CD14-positive monocyte (primary cell): ENCODE results near the gene HDAC4. TPM values are rescaled to one million over a fixed set of nuclear protein-coding genes. Genes with fewer than 3 reads are reported as not detected.

Experiments used
- DNase-seq, 3 donors: peaks; one replicate each; pipeline ENCODE4 v3.0.0-alpha.2; 2011 to 2022
- H2AFZ ChIP-seq: 2 replicates; pipeline ENCODE4 v1.6.0; 2012; ENCODE audit warnings: mild to moderate bottlenecking, low read depth, low read length, inconsistent platforms; ENCODE audit not compliant: insufficient read depth, poor library complexity, severe bottlenecking
- H3K27ac ChIP-seq, 2 donors: 1 replicate in 1 of 2; 2 replicates in 1 of 2; pipeline ENCODE4 v1.5.1; 2012 to 2013; ENCODE audit warnings: low read length in 2 of 2, control low read depth in 1 of 2, inconsistent platforms in 1 of 2, low read depth in 1 of 2, mild to moderate bottlenecking in 1 of 2
- H3K27me3 ChIP-seq, 2 donors: one replicate each; pipeline versions ENCODE4 v1.6.0 to v1.6.1; 2011 to 2013; ENCODE audit warnings: low read length in 2 of 2; ENCODE audit not compliant: control insufficient read depth in 2 of 2, insufficient read depth in 2 of 2
- H3K36me3 ChIP-seq, 2 donors: replicated peaks in 1 of 2; 1 replicate in 1 of 2; 2 replicates in 1 of 2; pipeline versions ENCODE4 v1.5.1 to v1.6.1; 2012 to 2013; ENCODE audit warnings: low read length in 2 of 2, control low read depth in 1 of 2, inconsistent platforms in 1 of 2, mild to moderate bottlenecking in 1 of 2; ENCODE audit not compliant: insufficient read depth in 2 of 2, control insufficient read depth in 1 of 2
- H3K4me1 ChIP-seq, 2 donors: 1 replicate in 1 of 2; 2 replicates in 1 of 2; pipeline versions ENCODE4 v1.5.1 to v1.6.1; 2012 to 2013; ENCODE audit warnings: low read length in 2 of 2, control low read depth in 1 of 2, inconsistent platforms in 1 of 2, mild to moderate bottlenecking in 1 of 2, moderate library complexity in 1 of 2; ENCODE audit not compliant: insufficient read depth in 2 of 2, control insufficient read depth in 1 of 2
- H3K4me2 ChIP-seq: replicated peaks from 2 replicates; pipeline ENCODE3; 2012; ENCODE audit warnings: low read length, moderate library complexity, mild to moderate bottlenecking; ENCODE audit not compliant: poor library complexity, severe bottlenecking; ENCODE audit errors: extremely low read depth
- H3K4me3 ChIP-seq, 3 experiments: fragments of 200-600 bp in 1 of 3; sonication (generic) in 1 of 3; replicated peaks in 1 of 3; 1 replicate in 2 of 3; 2 replicates in 1 of 3; pipeline ENCODE4 v1.5.1; 2011 to 2013; ENCODE audit warnings: low read length in 3 of 3, mild to moderate bottlenecking in 3 of 3, control low read depth in 2 of 3, low read depth in 2 of 3, inconsistent platforms in 1 of 3, moderate library complexity in 1 of 3
- H3K79me2 ChIP-seq: 2 replicates; pipeline ENCODE4 v1.6.0; 2012; ENCODE audit warnings: mild to moderate bottlenecking, control low read depth, inconsistent platforms, low read length, moderate library complexity; ENCODE audit not compliant: insufficient read depth
- H3K9ac ChIP-seq: 2 replicates; pipeline ENCODE4 v1.6.0; 2017; ENCODE audit warnings: low read length, mild to moderate bottlenecking; ENCODE audit not compliant: insufficient read depth, poor library complexity, severe bottlenecking
- H3K9me3 ChIP-seq, 2 donors: replicated peaks in 1 of 2; 1 replicate in 1 of 2; 2 replicates in 1 of 2; pipeline versions ENCODE4 v1.5.1 to v1.6.1; 2012 to 2013; ENCODE audit warnings: low read length in 2 of 2, control low read depth in 1 of 2; ENCODE audit not compliant: control insufficient read depth in 1 of 2, insufficient read depth in 1 of 2
- H4K20me1 ChIP-seq: 2 replicates; pipeline ENCODE4 v1.6.0; 2012; ENCODE audit warnings: mild to moderate bottlenecking, low read length, control low read depth, moderate library complexity; ENCODE audit not compliant: insufficient read depth
- H3K27ac Mint-ChIP-seq, 7 donors: one replicate each; pipeline ENCODE4 v1.8.0; 2020; ENCODE audit warnings: mild to moderate bottlenecking in 7 of 7, mixed read lengths in 7 of 7, moderate library complexity in 6 of 7, inconsistent platforms in 2 of 7
- H3K27me3 Mint-ChIP-seq, 3 donors: one replicate each; pipeline ENCODE4 v1.8.0; 2021 to 2022; ENCODE audit warnings: low read depth in 3 of 3, mild to moderate bottlenecking in 3 of 3, mixed read lengths in 3 of 3, moderate library complexity in 3 of 3, inconsistent platforms in 1 of 3
- H3K36me3 Mint-ChIP-seq, 2 donors: one replicate each; pipeline ENCODE4 v1.8.0; 2020; ENCODE audit warnings: mixed read lengths in 2 of 2, inconsistent platforms in 1 of 2, mild to moderate bottlenecking in 1 of 2
- H3K4me1 Mint-ChIP-seq: one replicate; pipeline ENCODE4 v1.8.0; 2020; ENCODE audit warnings: mild to moderate bottlenecking, mixed read lengths
- H3K4me3 Mint-ChIP-seq, 2 donors: one replicate each; pipeline ENCODE4 v1.8.0; 2020; ENCODE audit warnings: mild to moderate bottlenecking in 2 of 2, mixed read lengths in 2 of 2, moderate library complexity in 1 of 2
- H3K9me3 Mint-ChIP-seq, 7 donors: one replicate each; pipeline ENCODE4 v1.8.0; 2020 to 2022; ENCODE audit warnings: mixed read lengths in 7 of 7, mild to moderate bottlenecking in 6 of 7, moderate library complexity in 6 of 7, inconsistent platforms in 2 of 7
- CTCF ChIP-seq: fragments of 200-600 bp; IDR thresholded peaks from one replicate; pipeline ENCODE4 v1.8.0; 2022; ENCODE audit warnings: antibody characterized with exemption, mild to moderate bottlenecking
- WGBS: methylation state at CpG from one replicate; pipeline ENCODE4 v1.1.5; 2013; ENCODE audit warnings: missing lambda C conversion rate; ENCODE audit not compliant: insufficient coverage; 5-methylcytosine and 5-hydroxymethylcytosine counted together
- intact Hi-C, 2 donors: fragments of 100-400 bp; cut with micrococcal nuclease; formaldehyde crosslinking; loops; one replicate each; pipeline versions ENCODE4 v1.15.0 to v1.15.1; 2023
- polyA plus RNA-seq, 3 donors: library from polyadenylated mRNA; depleted of rRNA in 1 of 3; unstranded in 2 of 3; stranded (reverse) in 1 of 3; fragments of 300-500 nt in 2 of 3; fragments of >200 nt in 1 of 3; fragmentation: Illumina TruSeq in 2 of 3; gene quantifications; 1 replicate in 2 of 3; 2 replicates in 1 of 3; pipeline ENCODE4 v1.2.3, GENCODE V29; 2012 to 2021

Gene HDAC4
- polyA plus RNA-seq, 3 donors, result 3.3 to 23.0 (median 4.5) TPM

- Histone ChIP-seq H3K27me3 (no peaks in the 10 kb centered on the region), H3K36me3 (peaks cover 6 to 43% of the 10 kb centered on the region in 2 donors), H3K27ac (peak overlapping the region in 1 of 2 donors; percentile 62), H3K4me3 (no peak overlapping the region), H3K9me3 (no peaks in the 10 kb centered on the region), H2AFZ (no peak overlapping the region), H3K4me2 (no peak overlapping the region), H3K9ac (no peak overlapping the region), H3K4me1 (peaks cover 13 to 16% of the 10 kb centered on the region in 2 donors), H3K79me2 (peaks cover 88% of the 10 kb centered on the region), H4K20me1 (peaks cover 7% of the 10 kb centered on the region)
- Mint-ChIP-seq H3K4me1 (peaks cover 14% of the 10 kb centered on the region), H3K4me3 (no peak overlapping the region), H3K9me3 (no peaks in the 10 kb centered on the region), H3K36me3 (peaks cover 6 to 24% of the 10 kb centered on the region in 2 donors), H3K27ac (no peak overlapping the region), H3K27me3 (no peaks in the 10 kb centered on the region)
- intact Hi-C loops, result no loop called here
- WGBS, result over 99% methylated on average over 13 of the region's 13 CpGs
- no peak for DNase-seq
- TF ChIP-seq CTCF, result no peak
Measured at GRCh38 chr2:239370876-239371725, 29.7 kb downstream of the HDAC4 start.

- no peak for DNase-seq
- intact Hi-C loops, result no loop called here
- Histone ChIP-seq H3K4me2 (peak overlapping the region; percentile 51), H4K20me1 (peaks cover 10% of the 10 kb centered on the region), H3K27me3 (no peaks in the 10 kb centered on the region), H3K36me3 (peaks cover 3 to 38% of the 10 kb centered on the region in 2 donors), H3K27ac (peak overlapping the region; percentile 49 to 62), H2AFZ (no peak overlapping the region), H3K9me3 (no peaks in the 10 kb centered on the region), H3K4me1 (peaks cover 13 to 16% of the 10 kb centered on the region in 2 donors), H3K9ac (peak overlapping the region; percentile 30), H3K4me3 (no peak overlapping the region), H3K79me2 (peaks cover 90% of the 10 kb centered on the region)
- WGBS, result 96% methylated on average over 9 of the region's 9 CpGs
- no peaks in the 10 kb centered on the region for H3K27me3 Mint-ChIP-seq
- no peaks in the 10 kb centered on the region for H3K9me3 Mint-ChIP-seq
- peak overlapping the region in 1 of 2 donors; percentile 81 for H3K4me3 Mint-ChIP-seq
- H3K36me3 Mint-ChIP-seq, result peaks cover 6 to 22% of the 10 kb centered on the region in 2 donors
- peaks cover 14% of the 10 kb centered on the region for H3K4me1 Mint-ChIP-seq
- H3K27ac Mint-ChIP-seq, result peak overlapping the region in 6 of 7 donors; percentile 38 to 93 (median 88)
- TF ChIP-seq CTCF, result no peak
Measured at GRCh38 chr2:239370403-239370802, 30.4 kb downstream of the HDAC4 start.
